Keratinocyte (primary cell): ENCODE results near the gene IGFN1. TPM values are rescaled to one million over a fixed set of nuclear protein-coding genes. Genes with fewer than 3 reads are reported as not detected.

ENCODE experiments used
- DNase-seq: peaks from one replicate; pipeline ENCODE4 v3.0.0-alpha.2; 2011; ENCODE audit warnings: low read depth, missing footprints, low spot score
- FAIRE-seq: peaks from 2 replicates; lab custom pipeline; 2011; peaks lifted over from hg19 to GRCh38; lab: Jason Lieb, UNC
- H2AFZ ChIP-seq: 2 replicates; pipeline ENCODE4 v1.6.0; 2012; ENCODE audit warnings: low read length, control low read depth, inconsistent platforms; ENCODE audit not compliant: control insufficient read depth
- H3K27ac ChIP-seq: 2 replicates; pipeline ENCODE4 v1.5.1; 2011; ENCODE audit warnings: low read length; ENCODE audit not compliant: control insufficient read depth, insufficient read depth
- H3K27me3 ChIP-seq: 3 replicates; pipeline ENCODE4 v1.6.0; 2011; ENCODE audit warnings: low read length; ENCODE audit not compliant: control insufficient read depth, insufficient read depth; ENCODE audit errors: extremely low read depth
- H3K36me3 ChIP-seq, 2 experiments: 2 replicates in 1 of 2; 3 replicates in 1 of 2; pipeline ENCODE4 v1.5.1; 2011; ENCODE audit warnings: low read length in 2 of 2, mild to moderate bottlenecking in 1 of 2; ENCODE audit not compliant: control insufficient read depth in 2 of 2, insufficient read depth in 2 of 2; ENCODE audit errors: extremely low read depth in 1 of 2
- H3K4me1 ChIP-seq: 3 replicates; pipeline ENCODE4 v1.5.1; 2011; ENCODE audit warnings: low read length; ENCODE audit not compliant: control insufficient read depth, insufficient read depth; ENCODE audit errors: extremely low read depth
- H3K4me2 ChIP-seq: 3 replicates; pipeline ENCODE4 v1.6.0; 2011; ENCODE audit warnings: low read depth, low read length; ENCODE audit not compliant: control insufficient read depth, insufficient read depth; ENCODE audit errors: extremely low read depth
- H3K4me3 ChIP-seq, 3 experiments: fragments of 200-600 bp in 1 of 3; sonication (generic) in 1 of 3; 2 replicates in 2 of 3; 3 replicates in 1 of 3; pipeline ENCODE4 v1.5.1; 2011 to 2016; ENCODE audit warnings: low read length in 3 of 3, mild to moderate bottlenecking in 3 of 3, control low read depth in 2 of 3, inconsistent platforms in 1 of 3, low read depth in 1 of 3, mixed read lengths in 1 of 3, mixed run types in 1 of 3, moderate library complexity in 1 of 3; ENCODE audit not compliant: control insufficient read depth in 2 of 3, insufficient read depth in 2 of 3; ENCODE audit errors: extremely low read depth in 1 of 3
- H3K79me2 ChIP-seq: 2 replicates; pipeline ENCODE4 v1.6.0; 2012; ENCODE audit warnings: low read length; ENCODE audit not compliant: control insufficient read depth, insufficient read depth
- H3K9ac ChIP-seq: 3 replicates; pipeline ENCODE4 v1.6.0; 2011; ENCODE audit warnings: low read length; ENCODE audit not compliant: control insufficient read depth, insufficient read depth; ENCODE audit errors: extremely low read depth
- H3K9me1 ChIP-seq: 3 replicates; pipeline ENCODE4 v1.6.0; 2011; ENCODE audit warnings: low read length; ENCODE audit not compliant: control insufficient read depth, insufficient read depth; ENCODE audit errors: extremely low read depth
- H3K9me3 ChIP-seq: 2 replicates; pipeline ENCODE4 v1.5.1; 2012; ENCODE audit warnings: low read depth, low read length; ENCODE audit not compliant: control insufficient read depth
- H4K20me1 ChIP-seq: 3 replicates; pipeline ENCODE4 v1.6.0; 2011; ENCODE audit warnings: low read length; ENCODE audit not compliant: control insufficient read depth, insufficient read depth; ENCODE audit errors: extremely low read depth
- EZH2 ChIP-seq: IDR thresholded peaks from one replicate; pipeline ENCODE4 v1.6.1; 2012; ENCODE audit warnings: inconsistent platforms, mild to moderate bottlenecking, low read length, moderate library complexity
- dilution Hi-C: fragments of 300-500 bp; cut with MboI; formaldehyde crosslinking; loops from one replicate; pipeline ENCODE4 v1.7.0; 2020; ENCODE audit warnings: low sequenced_read_pairs; ENCODE audit not compliant: extremely low pct_ligation_motif_present
- polyA plus RNA-seq, 5 experiments: library from polyadenylated mRNA; depleted of rRNA in 3 of 5; stranded (reverse) in 3 of 5; stranded (forward) in 1 of 5; unstranded in 1 of 5; fragments of >200 nt; gene quantifications; 1 replicate in 1 of 5; 2 replicates in 3 of 5; 3 replicates in 1 of 5; pipeline versions ENCODE4 v1.2.1 to v1.2.3, GENCODE V29; 2011 to 2012; ENCODE audit warnings: missing spikeins in 2 of 5, low read depth in 1 of 5, low replicate concordance in 1 of 5
- TF ChIP-seq, protein P1 (sequence below), 3 experiments: IDR thresholded peaks in 1 of 3; conservative IDR thresholded peaks in 1 of 3; optimal IDR thresholded peaks in 1 of 3; 2 replicates in 2 of 3; 3 replicates in 1 of 3; pipeline versions ENCODE3 to v1.5.1; 2011; ENCODE audit warnings: low read length in 3 of 3, mild to moderate bottlenecking in 3 of 3, moderate library complexity in 2 of 3, control low read depth in 1 of 3, inconsistent platforms in 1 of 3; ENCODE audit not compliant: insufficient read depth in 2 of 3; ENCODE audit errors: extremely low read depth in 1 of 3

The IGFN1 gene
- polyA plus RNA-seq, 1 donor (not counting 4 experiments of a cell fraction or from before 2014, with no cell fraction given): not detected

DNA sequence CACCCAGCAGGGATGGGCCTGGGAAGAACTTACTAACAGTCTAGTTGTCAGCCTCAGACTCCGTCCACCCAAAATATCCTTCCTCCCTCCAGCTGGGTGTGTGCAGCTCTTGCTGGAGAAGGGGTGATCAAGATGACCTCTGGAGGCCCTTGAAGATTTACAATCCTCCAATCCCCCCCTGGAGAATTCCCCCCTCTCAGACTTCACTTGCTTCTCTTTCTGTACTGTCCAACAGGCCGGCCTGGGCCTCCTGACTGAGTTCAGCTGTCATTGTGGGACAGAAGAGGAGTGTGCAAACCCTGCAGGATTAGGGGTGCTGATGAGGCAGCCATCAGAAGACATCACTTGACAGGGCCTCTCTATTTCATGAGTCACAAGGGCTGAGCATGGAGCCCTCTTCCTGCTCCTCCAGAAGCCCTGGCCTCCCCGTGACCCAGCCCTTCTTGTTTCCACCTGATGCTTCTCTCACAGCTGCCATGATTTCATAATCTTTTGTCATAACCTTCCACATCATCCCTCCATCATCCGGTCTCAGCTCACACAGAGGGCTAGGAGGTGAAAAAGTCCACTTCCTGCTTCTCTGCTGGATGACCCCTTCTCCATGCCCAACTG lies 17.5 kb upstream of the IGFN1 start:
- H4K20me1 ChIP-seq: no peaks in the 10 kb centered on the region
- DNase-seq: no peak

DNA sequence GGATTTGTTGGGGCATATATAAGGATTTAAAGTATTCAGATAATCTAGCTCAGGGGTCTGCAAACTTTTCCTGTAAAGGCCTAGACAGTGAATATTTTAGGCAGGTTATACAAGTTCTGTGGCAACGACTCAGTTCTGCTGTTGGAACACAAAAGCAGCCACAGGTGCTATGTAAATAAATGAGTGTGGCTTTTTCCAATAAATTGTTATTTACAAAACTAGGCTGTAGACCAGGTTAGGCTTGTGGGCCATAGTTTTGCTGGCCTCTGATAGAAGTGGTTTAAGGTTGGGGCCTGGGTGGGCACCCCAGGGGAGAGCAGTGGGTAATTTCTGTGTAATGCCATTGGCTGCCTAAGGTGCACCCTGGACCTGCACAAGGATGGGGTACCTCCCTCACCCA lies 16.9 kb upstream of the IGFN1 start:
- Histone ChIP-seq H3K36me3 (no peaks in the 10 kb centered on the region), H3K4me3 (no peak overlapping the region), H2AFZ (no peak overlapping the region), H3K79me2 (no peaks in the 10 kb centered on the region), H3K9me1 (no peaks in the 10 kb centered on the region), H3K27me3 (peaks cover 6% of the 10 kb centered on the region), H3K9ac (no peak overlapping the region), H3K9me3 (no peaks in the 10 kb centered on the region), H4K20me1 (no peaks in the 10 kb centered on the region), H3K4me2 (no peak overlapping the region), H3K27ac (no peak overlapping the region), H3K4me1 (peaks cover 29% of the 10 kb centered on the region)
- DNase-seq (no peak), FAIRE-seq (no peak)
- no peak for TF ChIP-seq EZH2
- TF ChIP-seq, protein P1, sequence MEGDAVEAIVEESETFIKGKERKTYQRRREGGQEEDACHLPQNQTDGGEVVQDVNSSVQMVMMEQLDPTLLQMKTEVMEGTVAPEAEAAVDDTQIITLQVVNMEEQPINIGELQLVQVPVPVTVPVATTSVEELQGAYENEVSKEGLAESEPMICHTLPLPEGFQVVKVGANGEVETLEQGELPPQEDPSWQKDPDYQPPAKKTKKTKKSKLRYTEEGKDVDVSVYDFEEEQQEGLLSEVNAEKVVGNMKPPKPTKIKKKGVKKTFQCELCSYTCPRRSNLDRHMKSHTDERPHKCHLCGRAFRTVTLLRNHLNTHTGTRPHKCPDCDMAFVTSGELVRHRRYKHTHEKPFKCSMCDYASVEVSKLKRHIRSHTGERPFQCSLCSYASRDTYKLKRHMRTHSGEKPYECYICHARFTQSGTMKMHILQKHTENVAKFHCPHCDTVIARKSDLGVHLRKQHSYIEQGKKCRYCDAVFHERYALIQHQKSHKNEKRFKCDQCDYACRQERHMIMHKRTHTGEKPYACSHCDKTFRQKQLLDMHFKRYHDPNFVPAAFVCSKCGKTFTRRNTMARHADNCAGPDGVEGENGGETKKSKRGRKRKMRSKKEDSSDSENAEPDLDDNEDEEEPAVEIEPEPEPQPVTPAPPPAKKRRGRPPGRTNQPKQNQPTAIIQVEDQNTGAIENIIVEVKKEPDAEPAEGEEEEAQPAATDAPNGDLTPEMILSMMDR (optimal IDR thresholded peaks at IDR 0.05 in 1 of 3, IDR thresholded peaks at IDR 0.05 in 1 of 3, conservative IDR thresholded peaks at IDR 0.05 in 1 of 3; ENCODE audit: extremely low read depth in 1 of 3, insufficient read depth in 2 of 3, low read length in 3 of 3): no peak
- dilution Hi-C loops: no loop called here

More for the DNA sequence above, 17.5 kb upstream of the IGFN1 start:
- FAIRE-seq: no peak
- no peaks in the 10 kb centered on the region for H3K36me3 ChIP-seq
- H3K4me1 ChIP-seq: peaks cover 29% of the 10 kb centered on the region
- no peak overlapping the region for H2AFZ ChIP-seq
- no peak overlapping the region for H3K9ac ChIP-seq
- H3K4me2 ChIP-seq: no peak overlapping the region
- H3K4me3 ChIP-seq: no peak overlapping the region
- dilution Hi-C loops: no loop called here
- H3K9me1 ChIP-seq: no peaks in the 10 kb centered on the region
- H3K27me3 ChIP-seq: peaks cover 6% of the 10 kb centered on the region
- H3K27ac ChIP-seq: no peak overlapping the region
- no peaks in the 10 kb centered on the region for H3K79me2 ChIP-seq
- no peaks in the 10 kb centered on the region for H3K9me3 ChIP-seq
- TF ChIP-seq EZH2: no peak
- TF ChIP-seq, protein P1 (optimal IDR thresholded peaks at IDR 0.05 in 1 of 3, IDR thresholded peaks at IDR 0.05 in 1 of 3, conservative IDR thresholded peaks at IDR 0.05 in 1 of 3; ENCODE audit: extremely low read depth in 1 of 3, insufficient read depth in 2 of 3, low read length in 3 of 3): no peak
